Measurements from ENCODE around the gene GMPS. TPM values are rescaled to one million over a fixed set of nuclear protein-coding genes. Genes with fewer than 3 reads are reported as not detected.
A peak's percentile ranks its signal among the peaks of the same experiment; 100 is the strongest.
"Not testable (repeated sequence)": the region's sequence is repeated elsewhere in the genome, so short reads cannot be mapped to it uniquely, and the experiment has no call there.

GMPS gene
- total RNA-seq, 1 donor from 2014 or later: 66.5 TPM

GRCh38 chr3:155854141-155854940, 16.1 kb upstream of the GMPS start, which contains the start of gene SLC33A1:
Gene SLC33A1 (minus strand): TSS chr3:155854427. CDS start chr3:155853997, 430 bp downstream.
- TF ChIP-seq CTCF (IDR thresholded peaks at IDR 0.05; ENCODE audit: unreplicated experiment): no peak
- Mint-ChIP-seq H3K27me3 (ENCODE audit: unreplicated experiment) (peaks cover 11% of the 10 kb centered on the region), H3K9me3 (ENCODE audit: unreplicated experiment) (no peaks in the 10 kb centered on the region), H3K4me1 (ENCODE audit: unreplicated experiment) (peaks cover 24% of the 10 kb centered on the region), H3K4me3 (ENCODE audit: unreplicated experiment) (peak within 1 kb of the TSS; percentile 99), H3K27ac (ENCODE audit: unreplicated experiment) (peak within 1 kb of the TSS; percentile 98), H3K36me3 (ENCODE audit: low read depth, unreplicated experiment) (no peaks in the 10 kb centered on the region)
- DNase-seq (ENCODE audit: low spot score): peak; percentile 99

- no peak overlapping the region for H3K4me3 Mint-ChIP-seq (ENCODE audit: unreplicated experiment)
- H3K27me3 Mint-ChIP-seq (ENCODE audit: unreplicated experiment): peaks cover 2% of the 10 kb centered on the region
- TF ChIP-seq CTCF (IDR thresholded peaks at IDR 0.05; ENCODE audit: unreplicated experiment): no peak
- no peaks in the 10 kb centered on the region for H3K9me3 Mint-ChIP-seq (ENCODE audit: unreplicated experiment)
- H3K36me3 Mint-ChIP-seq (ENCODE audit: low read depth, unreplicated experiment): no peaks in the 10 kb centered on the region
- no peak overlapping the region for H3K27ac Mint-ChIP-seq (ENCODE audit: unreplicated experiment)
- H3K4me1 Mint-ChIP-seq (ENCODE audit: unreplicated experiment): peaks cover 2% of the 10 kb centered on the region
- no peak for DNase-seq (ENCODE audit: low spot score)
Observed at GRCh38 chr3:155859859-155860258, 10.6 kb upstream of the GMPS start.

- H3K9me3 Mint-ChIP-seq (ENCODE audit: unreplicated experiment); DNase-seq (ENCODE audit: low spot score): not testable (repeated sequence)
Observed at GRCh38 chr3:155860424-155860823, 10.0 kb upstream of the GMPS start.

GRCh38 chr3:155861476-155862183, 8.8 kb upstream of the GMPS start:
- no peak overlapping the region for H3K4me3 Mint-ChIP-seq (ENCODE audit: unreplicated experiment)
- no peaks in the 10 kb centered on the region for H3K4me1 Mint-ChIP-seq (ENCODE audit: unreplicated experiment)
- no peaks in the 10 kb centered on the region for H3K27me3 Mint-ChIP-seq (ENCODE audit: unreplicated experiment)
- no peak for TF ChIP-seq CTCF (IDR thresholded peaks at IDR 0.05; ENCODE audit: unreplicated experiment)
- H3K36me3 Mint-ChIP-seq (ENCODE audit: low read depth, unreplicated experiment): no peaks in the 10 kb centered on the region
- no peaks in the 10 kb centered on the region for H3K9me3 Mint-ChIP-seq (ENCODE audit: unreplicated experiment)
- no peak for DNase-seq (ENCODE audit: low spot score)
- H3K27ac Mint-ChIP-seq (ENCODE audit: unreplicated experiment): no peak overlapping the region

More at GRCh38 chr3:155860424-155860823, 10.0 kb upstream of the GMPS start:
- H3K4me1 Mint-ChIP-seq (ENCODE audit: unreplicated experiment); H3K36me3 Mint-ChIP-seq (ENCODE audit: low read depth, unreplicated experiment); H3K27ac Mint-ChIP-seq (ENCODE audit: unreplicated experiment); H3K4me3 Mint-ChIP-seq (ENCODE audit: unreplicated experiment); H3K27me3 Mint-ChIP-seq (ENCODE audit: unreplicated experiment): not testable (repeated sequence)

GRCh38 chr3:155862290-155862982, 8.0 kb upstream of the GMPS start:
- not testable (repeated sequence) for H3K9me3 Mint-ChIP-seq (ENCODE audit: unreplicated experiment); H3K27me3 Mint-ChIP-seq (ENCODE audit: unreplicated experiment); H3K27ac Mint-ChIP-seq (ENCODE audit: unreplicated experiment); H3K4me3 Mint-ChIP-seq (ENCODE audit: unreplicated experiment); H3K4me1 Mint-ChIP-seq (ENCODE audit: unreplicated experiment); H3K36me3 Mint-ChIP-seq (ENCODE audit: low read depth, unreplicated experiment); DNase-seq (ENCODE audit: low spot score)
